Epithelial cell of esophagus (primary cell): ENCODE results near the gene ITLN2.
"Not testable (repeated sequence)": the region's sequence is repeated elsewhere in the genome, so short reads cannot be mapped to it uniquely, and the experiment has no call there.

ENCODE experiments used
- DNase-seq: peaks from one replicate; pipeline ENCODE4 v3.0.0; 2010; ENCODE audit warnings: low read depth
- H3K4me3 ChIP-seq: 2 replicates; pipeline ENCODE4 v1.5.1; 2011; ENCODE audit warnings: mild to moderate bottlenecking, low read length, control low read depth
- CTCF ChIP-seq: IDR thresholded peaks from 2 replicates; pipeline ENCODE4 v1.5.1; 2011; ENCODE audit warnings: low read depth, mild to moderate bottlenecking, low read length, control low read depth, inconsistent platforms; ENCODE audit not compliant: insufficient read depth; ENCODE audit errors: missing control alignments

The ITLN2 gene

GRCh38 chr1:160953030-160953429 is 1.6 kb downstream of the ITLN2 start:
- peak; percentile 34 for DNase-seq
- H3K4me3 ChIP-seq, result no peak overlapping the region
- no peak for TF ChIP-seq CTCF

GRCh38 chr1:160952129-160952510 is 2.5 kb downstream of the ITLN2 start:
- no peak overlapping the region for H3K4me3 ChIP-seq
- peak; percentile 84 for DNase-seq
- no peak for TF ChIP-seq CTCF

GRCh38 chr1:160951443-160952128 is 3.0 kb downstream of the ITLN2 start:
- peak; percentile 78 for TF ChIP-seq CTCF
- DNase-seq, result peak; percentile 73
- no peak overlapping the region for H3K4me3 ChIP-seq

GRCh38 chr1:160950657-160951056 is 4.0 kb downstream of the ITLN2 start:
- no peak overlapping the region for H3K4me3 ChIP-seq
- no peak for DNase-seq
- no peak for TF ChIP-seq CTCF

- no peak overlapping the region for H3K4me3 ChIP-seq
- TF ChIP-seq CTCF, result no peak
- no peak for DNase-seq
These were observed 4.7 kb downstream of the ITLN2 start for GRCh38 chr1:160949881-160950280.

GRCh38 chr1:160949216-160949880 is 5.3 kb downstream of the ITLN2 start:
- not testable (repeated sequence) for DNase-seq, H3K4me3 ChIP-seq

- DNase-seq, result not testable (repeated sequence)
These were observed 7.3 kb downstream of the ITLN2 start for GRCh38 chr1:160947174-160947759.

GRCh38 chr1:160945881-160946280 is 8.7 kb downstream of the ITLN2 start:
- DNase-seq, H3K4me3 ChIP-seq: not testable (repeated sequence)

More at GRCh38 chr1:160947174-160947759, 7.3 kb downstream of the ITLN2 start:
- H3K4me3 ChIP-seq, result not testable (repeated sequence)
